COR-L47 (cell line): Measurements from ENCODE around the gene CFAP97D1.

ENCODE experiments used
- DNase-seq: peaks from one replicate; lab custom pipeline; 2025; lab: John Stamatoyannopoulos, UW

The CFAP97D1 gene

GRCh38 chr17:43780135-43780534, at the start of gene CFAP97D1:
Gene CFAP97D1, plus strand, starts transcription at chr17:43780435. Its CDS starts 28 bp downstream, at chr17:43780463.
- DNase-seq: no peak

DNA sequence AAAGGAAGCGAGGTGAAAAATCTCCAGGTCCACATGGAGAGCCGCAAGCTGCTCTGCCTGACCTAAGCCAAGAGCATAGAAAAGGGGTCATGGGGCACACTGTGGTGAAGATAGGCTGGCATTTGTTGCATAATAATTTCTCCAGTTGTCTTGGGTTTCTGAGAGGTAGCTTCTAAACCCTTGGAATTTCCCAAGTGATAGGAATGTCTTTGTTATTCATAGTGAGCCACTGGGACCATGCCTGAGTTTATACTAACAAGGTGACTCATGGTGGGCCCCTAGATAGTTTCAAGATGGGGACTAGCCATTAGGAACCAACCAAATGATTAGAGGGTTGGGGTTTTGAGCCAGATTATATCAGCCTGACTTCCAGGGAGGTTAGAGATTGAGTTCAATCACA, 47.3 kb upstream of the CFAP97D1 start:
- DNase-seq: no peak

- DNase-seq: no peak
These were observed 46.3 kb upstream of the CFAP97D1 start for GRCh38 chr17:43733956-43734355.

DNA sequence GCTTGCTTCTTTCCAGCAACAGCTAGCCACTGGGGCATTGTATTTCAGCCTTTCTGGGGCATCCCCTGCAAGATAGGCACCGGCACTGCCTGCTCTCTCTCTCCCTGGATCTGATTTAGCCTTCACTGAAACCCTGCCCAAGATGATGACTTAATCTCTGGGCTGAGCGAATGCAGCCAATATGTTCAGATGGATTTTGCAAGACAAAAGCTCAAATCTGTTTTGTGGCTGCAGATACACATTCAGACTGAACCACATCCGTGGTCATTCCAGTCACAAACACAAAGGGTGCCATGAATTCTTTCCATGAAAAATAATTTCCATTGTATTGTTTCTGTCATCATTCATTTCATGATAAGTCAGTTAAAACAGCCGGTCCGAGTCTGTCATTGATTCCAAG, 45.9 kb upstream of the CFAP97D1 start:
- DNase-seq: no peak

DNA sequence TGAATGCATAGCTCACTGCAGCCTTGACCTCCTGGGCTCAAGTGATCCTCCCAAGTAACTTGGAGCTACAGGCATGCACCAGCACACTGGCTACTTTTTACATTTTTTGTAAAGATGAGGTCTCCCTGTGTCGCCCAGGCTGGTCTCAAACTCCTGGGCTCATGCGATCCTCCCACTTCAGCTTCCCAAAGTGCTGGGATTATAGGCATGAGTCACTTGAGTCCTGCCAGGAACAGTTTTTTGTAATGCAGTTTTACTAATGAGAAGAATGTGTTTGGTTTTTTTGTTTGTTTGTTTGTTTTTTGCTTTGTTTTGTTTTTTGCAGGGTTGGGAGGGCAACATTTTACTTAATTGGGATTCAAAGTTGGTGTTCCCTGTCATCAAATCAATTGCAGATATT, 43.8 kb upstream of the CFAP97D1 start:
- DNase-seq: no peak

DNA sequence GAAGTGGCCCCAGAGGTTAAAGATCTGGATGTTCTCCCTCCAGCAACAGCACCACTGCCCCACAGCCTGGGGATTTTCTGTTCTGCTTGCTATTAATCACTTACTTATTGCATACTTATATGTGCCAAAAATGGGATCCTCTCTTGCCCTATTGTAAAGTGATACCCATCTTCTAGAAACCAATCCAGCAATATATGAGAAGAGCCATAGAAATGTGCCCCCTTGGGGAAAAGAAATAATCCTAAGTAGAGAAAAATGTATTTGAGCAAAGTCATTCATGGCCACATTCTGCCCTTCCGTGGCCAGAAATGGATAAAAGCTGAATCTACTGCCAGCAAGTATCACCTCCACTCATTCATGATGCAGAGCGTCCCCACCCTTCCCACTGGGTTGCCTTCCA, 42.5 kb upstream of the CFAP97D1 start:
- DNase-seq: no peak

- no peak for DNase-seq
These were observed 39.7 kb upstream of the CFAP97D1 start for GRCh38 chr17:43740541-43740940.

DNA sequence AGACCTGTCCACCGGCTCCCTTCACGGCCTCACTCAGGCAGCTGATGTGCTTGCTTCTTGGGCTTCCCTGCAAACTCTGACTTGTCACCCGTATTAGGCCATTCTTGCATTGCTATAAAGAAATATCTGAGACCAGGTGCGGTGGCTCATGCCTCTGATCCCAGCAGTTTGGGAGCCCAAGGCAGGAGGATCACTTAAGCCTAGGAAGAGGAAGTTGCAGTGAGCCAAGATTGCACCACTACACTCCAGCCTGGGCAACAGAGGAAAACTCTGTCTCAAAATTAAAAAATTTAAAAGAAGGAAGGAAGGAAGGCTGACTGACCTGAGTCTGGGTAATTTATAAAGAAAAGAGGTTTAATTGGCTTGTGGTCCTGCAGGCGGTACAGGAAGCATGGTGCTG, 38.6 kb upstream of the CFAP97D1 start:
- DNase-seq: no peak

GRCh38 chr17:43745541-43745940, 34.7 kb upstream of the CFAP97D1 start:
- no peak for DNase-seq

GRCh38 chr17:43750153-43750552, 30.1 kb upstream of the CFAP97D1 start:
- no peak for DNase-seq

GRCh38 chr17:43753493-43754129, 26.6 kb upstream of the CFAP97D1 start:
- no peak for DNase-seq

DNA sequence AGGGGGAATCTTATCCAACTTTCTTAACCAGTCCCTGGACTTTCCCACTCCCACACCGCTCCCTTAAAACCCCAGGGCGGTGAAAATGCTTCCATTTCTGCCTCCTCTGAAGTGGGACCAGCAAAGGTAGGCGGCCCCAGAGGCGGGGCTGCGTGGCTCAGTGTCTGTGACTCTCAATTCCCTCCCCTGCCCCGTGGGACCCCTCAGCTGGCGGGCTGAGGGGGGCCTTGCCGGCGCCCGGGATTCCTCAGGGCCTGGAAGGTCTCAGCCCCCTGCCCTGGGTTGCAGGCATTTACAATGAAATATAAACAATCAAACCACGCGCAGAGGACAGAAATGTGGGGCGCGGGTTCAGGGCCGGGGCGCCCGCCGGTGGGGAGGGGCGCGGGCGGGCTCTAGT, 25.3 kb upstream of the CFAP97D1 start:
- DNase-seq: no peak

DNA sequence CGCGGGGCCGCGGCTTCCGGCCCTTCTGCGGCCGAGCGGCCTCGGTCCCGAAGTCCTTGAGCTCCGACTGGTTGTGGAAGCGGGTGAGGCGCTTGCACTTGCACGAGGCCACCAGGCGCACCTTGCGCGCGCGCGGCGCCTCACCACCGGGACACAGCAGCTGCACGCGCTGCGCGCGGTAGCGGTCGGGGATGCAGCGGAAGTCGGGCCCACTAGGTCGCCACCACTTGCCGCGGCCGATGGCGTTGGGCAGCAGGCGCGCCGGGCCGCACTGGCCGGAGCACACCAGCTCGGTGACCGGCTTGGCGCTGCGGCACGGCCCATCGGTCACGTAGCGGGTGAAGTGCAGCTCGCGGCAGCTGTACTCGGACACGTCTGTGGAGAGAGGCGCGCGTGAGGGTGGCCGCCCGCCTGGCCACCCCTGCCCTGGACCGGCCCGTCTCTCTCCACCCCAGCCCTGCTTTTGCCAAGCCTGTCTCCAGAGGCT, 24.8 kb upstream of the CFAP97D1 start:
- no peak for DNase-seq

- no peak for DNase-seq
These were observed 24.0 kb upstream of the CFAP97D1 start for GRCh38 chr17:43756201-43756600.

GRCh38 chr17:43757171-43757660, 23.0 kb upstream of the CFAP97D1 start:
- DNase-seq: no peak

- DNase-seq: no peak
These were observed 22.1 kb upstream of the CFAP97D1 start for GRCh38 chr17:43758086-43758485.

- DNase-seq: no peak
These were observed 21.6 kb upstream of the CFAP97D1 start, which contains the start of gene SOST for GRCh38 chr17:43758497-43759174. Gene SOST, minus strand, starts transcription at chr17:43758791. Its CDS starts 50 bp downstream, at chr17:43758741.

DNA sequence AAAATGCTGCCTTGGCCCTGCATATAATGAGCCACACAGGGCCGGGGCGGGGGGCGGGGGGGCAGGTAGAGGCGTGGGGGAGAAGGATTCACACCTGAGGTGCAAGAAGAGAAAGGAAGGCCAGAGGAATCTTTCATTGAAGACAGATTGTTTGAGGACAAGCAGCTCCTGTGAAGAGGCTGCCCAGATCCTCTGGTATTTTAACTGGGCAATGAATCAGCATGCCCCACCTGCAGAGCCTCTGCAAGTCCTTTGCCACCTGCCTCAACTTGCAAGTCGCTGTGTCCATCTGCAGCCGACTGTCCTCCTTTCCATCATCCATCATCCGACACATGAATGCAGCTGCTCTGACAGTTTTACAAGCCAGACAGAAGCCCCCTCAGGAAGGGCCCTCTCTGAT, 20.4 kb upstream of the CFAP97D1 start:
- DNase-seq: no peak

DNA sequence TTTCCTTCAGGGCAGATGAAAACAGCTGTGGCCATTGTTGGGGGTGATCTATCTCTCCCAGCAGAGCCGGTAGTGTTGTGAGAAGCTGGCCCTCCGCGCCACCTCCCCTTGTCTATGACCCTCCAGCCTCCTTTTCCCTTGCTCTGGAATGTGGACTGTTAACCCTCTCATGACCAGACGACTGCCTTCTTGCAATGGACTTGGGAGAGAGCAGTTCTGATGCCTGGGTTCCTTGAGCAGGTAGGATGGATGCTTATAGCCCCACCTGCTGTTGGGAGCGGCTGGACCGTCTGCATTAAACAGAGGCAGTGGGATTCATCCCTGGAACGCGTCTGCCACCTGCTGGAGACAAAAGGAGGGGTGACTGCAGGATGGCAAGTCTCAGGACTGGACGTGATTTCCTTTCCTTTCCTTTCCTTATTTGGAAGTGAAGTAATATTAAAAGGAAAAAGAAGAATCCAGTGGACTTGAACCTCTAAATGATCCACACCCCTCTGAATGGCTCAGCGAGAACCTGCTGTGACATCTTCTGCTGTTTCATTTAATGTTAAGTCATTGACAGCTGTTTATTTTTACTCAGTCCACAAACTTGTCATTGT, 19.9 kb upstream of the CFAP97D1 start:
- peak; percentile 83 for DNase-seq

- peak; percentile 23 for DNase-seq
These were observed 13.7 kb upstream of the CFAP97D1 start for GRCh38 chr17:43766413-43767052.

DNA sequence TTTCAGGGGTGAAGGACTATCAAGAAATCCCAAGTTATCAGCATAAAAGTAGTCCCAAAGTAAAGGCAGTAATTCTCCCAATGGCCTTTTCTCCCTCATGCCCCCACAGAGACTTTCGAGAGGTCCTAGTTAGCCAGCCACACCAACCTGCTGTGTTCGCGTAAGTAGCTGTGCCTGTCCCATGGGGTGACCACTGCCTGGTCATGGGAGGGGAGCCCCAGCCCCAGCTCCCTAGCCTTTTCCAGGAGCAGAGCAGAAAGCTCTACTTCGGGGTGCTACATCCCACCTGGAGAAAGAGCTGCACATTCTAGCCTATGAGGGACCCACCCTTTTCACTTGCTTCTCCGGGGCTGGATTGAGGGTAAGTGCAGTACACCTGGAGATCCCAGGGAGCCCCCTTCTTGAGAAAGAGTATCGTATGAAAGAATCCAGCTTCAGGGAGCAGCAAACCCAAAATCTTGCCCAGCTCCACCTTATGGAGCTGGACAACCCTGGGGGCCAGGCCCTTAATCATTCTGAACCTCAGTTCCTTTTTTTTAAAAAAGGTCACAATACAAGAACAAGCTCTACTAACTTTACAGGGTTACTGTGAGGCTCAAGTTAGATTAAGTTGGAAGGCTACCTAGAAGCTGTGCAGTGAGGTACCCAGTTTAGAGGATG, 13.1 kb upstream of the CFAP97D1 start:
- no peak for DNase-seq

DNA sequence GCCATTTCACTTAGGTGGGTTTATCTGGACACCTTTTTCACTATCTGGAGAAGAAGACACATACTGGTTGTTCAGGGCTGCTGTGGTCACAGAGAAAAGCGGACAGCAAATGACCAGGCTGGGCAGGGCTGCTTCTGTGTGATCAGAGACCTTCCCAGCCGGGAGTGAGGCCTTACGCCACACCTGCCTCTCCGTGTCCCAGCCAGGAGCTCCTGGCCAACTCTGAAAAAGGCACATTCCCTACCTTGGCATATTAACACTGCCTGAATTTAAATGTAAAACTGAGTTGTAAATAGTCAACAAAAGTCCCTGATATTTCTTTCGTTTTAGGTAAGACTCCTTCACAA, 12.5 kb upstream of the CFAP97D1 start:
- DNase-seq: no peak
